ENCODE measurements around the gene CCDC63. TPM values are rescaled to one million over a fixed set of nuclear protein-coding genes. Genes with fewer than 3 reads are reported as not detected.

Gene CCDC63
- total and polyA plus RNA-seq, 9 of the 15 experiments (the other 6 are each of a cell fraction or from before 2014, with no cell fraction given): not detected

DNA sequence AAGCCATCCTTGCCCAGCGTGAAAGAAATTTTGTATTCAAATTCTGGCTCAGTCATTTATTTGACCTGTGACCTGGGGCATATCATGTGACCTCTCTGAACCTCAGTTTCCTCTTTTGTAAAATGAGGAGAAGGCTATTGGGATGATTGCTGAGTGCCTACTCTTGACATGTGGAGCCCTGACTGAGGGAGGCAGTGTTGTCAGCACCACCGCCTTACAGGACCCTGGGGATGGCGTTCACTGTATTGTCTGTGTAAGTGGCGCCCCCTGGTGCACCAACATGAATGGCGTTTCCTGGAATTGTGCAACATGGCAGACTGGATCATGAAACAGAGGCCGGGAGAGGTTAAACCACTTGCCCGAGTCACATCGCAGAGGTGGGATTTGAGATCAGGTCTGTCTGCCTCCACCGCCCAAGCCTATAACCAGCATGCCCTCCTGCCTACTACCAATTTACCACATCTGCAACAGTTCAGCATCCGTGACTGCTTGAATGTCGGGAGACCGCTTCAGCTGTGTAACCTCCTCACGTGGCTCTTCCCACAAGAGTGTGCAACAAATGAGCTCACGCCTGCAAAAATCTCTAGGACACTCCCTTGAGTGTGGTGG is 20.1 kb upstream of the CCDC63 start (continued):
- TF ChIP-seq, protein P1, sequence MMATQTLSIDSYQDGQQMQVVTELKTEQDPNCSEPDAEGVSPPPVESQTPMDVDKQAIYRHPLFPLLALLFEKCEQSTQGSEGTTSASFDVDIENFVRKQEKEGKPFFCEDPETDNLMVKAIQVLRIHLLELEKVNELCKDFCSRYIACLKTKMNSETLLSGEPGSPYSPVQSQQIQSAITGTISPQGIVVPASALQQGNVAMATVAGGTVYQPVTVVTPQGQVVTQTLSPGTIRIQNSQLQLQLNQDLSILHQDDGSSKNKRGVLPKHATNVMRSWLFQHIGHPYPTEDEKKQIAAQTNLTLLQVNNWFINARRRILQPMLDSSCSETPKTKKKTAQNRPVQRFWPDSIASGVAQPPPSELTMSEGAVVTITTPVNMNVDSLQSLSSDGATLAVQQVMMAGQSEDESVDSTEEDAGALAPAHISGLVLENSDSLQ (IDR thresholded peaks at IDR 0.05): peak; percentile 52
- TF ChIP-seq, protein P2, sequence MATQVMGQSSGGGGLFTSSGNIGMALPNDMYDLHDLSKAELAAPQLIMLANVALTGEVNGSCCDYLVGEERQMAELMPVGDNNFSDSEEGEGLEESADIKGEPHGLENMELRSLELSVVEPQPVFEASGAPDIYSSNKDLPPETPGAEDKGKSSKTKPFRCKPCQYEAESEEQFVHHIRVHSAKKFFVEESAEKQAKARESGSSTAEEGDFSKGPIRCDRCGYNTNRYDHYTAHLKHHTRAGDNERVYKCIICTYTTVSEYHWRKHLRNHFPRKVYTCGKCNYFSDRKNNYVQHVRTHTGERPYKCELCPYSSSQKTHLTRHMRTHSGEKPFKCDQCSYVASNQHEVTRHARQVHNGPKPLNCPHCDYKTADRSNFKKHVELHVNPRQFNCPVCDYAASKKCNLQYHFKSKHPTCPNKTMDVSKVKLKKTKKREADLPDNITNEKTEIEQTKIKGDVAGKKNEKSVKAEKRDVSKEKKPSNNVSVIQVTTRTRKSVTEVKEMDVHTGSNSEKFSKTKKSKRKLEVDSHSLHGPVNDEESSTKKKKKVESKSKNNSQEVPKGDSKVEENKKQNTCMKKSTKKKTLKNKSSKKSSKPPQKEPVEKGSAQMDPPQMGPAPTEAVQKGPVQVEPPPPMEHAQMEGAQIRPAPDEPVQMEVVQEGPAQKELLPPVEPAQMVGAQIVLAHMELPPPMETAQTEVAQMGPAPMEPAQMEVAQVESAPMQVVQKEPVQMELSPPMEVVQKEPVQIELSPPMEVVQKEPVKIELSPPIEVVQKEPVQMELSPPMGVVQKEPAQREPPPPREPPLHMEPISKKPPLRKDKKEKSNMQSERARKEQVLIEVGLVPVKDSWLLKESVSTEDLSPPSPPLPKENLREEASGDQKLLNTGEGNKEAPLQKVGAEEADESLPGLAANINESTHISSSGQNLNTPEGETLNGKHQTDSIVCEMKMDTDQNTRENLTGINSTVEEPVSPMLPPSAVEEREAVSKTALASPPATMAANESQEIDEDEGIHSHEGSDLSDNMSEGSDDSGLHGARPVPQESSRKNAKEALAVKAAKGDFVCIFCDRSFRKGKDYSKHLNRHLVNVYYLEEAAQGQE (IDR thresholded peaks at IDR 0.05; ENCODE audit: borderline replicate concordance): peak; percentile 94
- TF ChIP-seq, protein P2 (CRISPR knock-in tag; IDR thresholded peaks at IDR 0.05; ENCODE audit: low read depth): no peak
- TF ChIP-seq OTX1 (CRISPR knock-in tag; IDR thresholded peaks at IDR 0.05) (no peak), TRIM24 (IDR thresholded peaks at IDR 0.05) (0 out of 4 replicates have a peak, but pooled peaks of 1 of the 2 experiments have one; percentile 14), CCNT2 (IDR thresholded peaks at IDR 0.05; ENCODE audit: borderline replicate concordance, extremely low read depth, insufficient read length, low read depth, low read length) (no peak), JUN (IDR thresholded peaks at IDR 0.05; ENCODE audit: borderline replicate concordance, low read depth, low read length) (peak; percentile 26; the same call in 1 of the 2 replicates), JUN (CRISPR knock-in tag; IDR thresholded peaks at IDR 0.05; ENCODE audit: borderline replicate concordance) (no peak), ZNF589 (CRISPR knock-in tag; IDR thresholded peaks at IDR 0.05; ENCODE audit: low read depth) (no peak), MAFF (IDR thresholded peaks at IDR 0.05; ENCODE audit: low read length) (no peak)
- TF ChIP-seq, protein P3, sequence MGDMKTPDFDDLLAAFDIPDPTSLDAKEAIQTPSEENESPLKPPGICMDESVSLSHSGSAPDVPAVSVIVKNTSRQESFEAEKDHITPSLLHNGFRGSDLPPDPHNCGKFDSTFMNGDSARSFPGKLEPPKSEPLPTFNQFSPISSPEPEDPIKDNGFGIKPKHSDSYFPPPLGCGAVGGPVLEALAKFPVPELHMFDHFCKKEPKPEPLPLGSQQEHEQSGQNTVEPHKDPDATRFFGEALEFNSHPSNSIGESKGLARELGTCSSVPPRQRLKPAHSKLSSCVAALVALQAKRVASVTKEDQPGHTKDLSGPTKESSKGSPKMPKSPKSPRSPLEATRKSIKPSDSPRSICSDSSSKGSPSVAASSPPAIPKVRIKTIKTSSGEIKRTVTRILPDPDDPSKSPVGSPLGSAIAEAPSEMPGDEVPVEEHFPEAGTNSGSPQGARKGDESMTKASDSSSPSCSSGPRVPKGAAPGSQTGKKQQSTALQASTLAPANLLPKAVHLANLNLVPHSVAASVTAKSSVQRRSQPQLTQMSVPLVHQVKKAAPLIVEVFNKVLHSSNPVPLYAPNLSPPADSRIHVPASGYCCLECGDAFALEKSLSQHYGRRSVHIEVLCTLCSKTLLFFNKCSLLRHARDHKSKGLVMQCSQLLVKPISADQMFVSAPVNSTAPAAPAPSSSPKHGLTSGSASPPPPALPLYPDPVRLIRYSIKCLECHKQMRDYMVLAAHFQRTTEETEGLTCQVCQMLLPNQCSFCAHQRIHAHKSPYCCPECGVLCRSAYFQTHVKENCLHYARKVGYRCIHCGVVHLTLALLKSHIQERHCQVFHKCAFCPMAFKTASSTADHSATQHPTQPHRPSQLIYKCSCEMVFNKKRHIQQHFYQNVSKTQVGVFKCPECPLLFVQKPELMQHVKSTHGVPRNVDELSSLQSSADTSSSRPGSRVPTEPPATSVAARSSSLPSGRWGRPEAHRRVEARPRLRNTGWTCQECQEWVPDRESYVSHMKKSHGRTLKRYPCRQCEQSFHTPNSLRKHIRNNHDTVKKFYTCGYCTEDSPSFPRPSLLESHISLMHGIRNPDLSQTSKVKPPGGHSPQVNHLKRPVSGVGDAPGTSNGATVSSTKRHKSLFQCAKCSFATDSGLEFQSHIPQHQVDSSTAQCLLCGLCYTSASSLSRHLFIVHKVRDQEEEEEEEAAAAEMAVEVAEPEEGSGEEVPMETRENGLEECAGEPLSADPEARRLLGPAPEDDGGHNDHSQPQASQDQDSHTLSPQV (IDR thresholded peaks at IDR 0.05): no peak
- TF ChIP-seq, protein P4, sequence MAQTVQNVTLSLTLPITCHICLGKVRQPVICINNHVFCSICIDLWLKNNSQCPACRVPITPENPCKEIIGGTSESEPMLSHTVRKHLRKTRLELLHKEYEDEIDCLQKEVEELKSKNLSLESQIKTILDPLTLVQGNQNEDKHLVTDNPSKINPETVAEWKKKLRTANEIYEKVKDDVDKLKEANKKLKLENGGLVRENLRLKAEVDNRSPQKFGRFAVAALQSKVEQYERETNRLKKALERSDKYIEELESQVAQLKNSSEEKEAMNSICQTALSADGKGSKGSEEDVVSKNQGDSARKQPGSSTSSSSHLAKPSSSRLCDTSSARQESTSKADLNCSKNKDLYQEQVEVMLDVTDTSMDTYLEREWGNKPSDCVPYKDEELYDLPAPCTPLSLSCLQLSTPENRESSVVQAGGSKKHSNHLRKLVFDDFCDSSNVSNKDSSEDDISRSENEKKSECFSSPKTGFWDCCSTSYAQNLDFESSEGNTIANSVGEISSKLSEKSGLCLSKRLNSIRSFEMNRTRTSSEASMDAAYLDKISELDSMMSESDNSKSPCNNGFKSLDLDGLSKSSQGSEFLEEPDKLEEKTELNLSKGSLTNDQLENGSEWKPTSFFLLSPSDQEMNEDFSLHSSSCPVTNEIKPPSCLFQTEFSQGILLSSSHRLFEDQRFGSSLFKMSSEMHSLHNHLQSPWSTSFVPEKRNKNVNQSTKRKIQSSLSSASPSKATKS (CRISPR knock-in tag; IDR thresholded peaks at IDR 0.05): no peak

All from K562 (cell line).